VCaP (cell line): ENCODE measurements around the gene MTF1.

Source experiments
- H3K27ac ChIP-seq: fragments of 450-650 bp; 2 replicates; pipeline ENCODE4 v1.5.1; 2017
- TF ChIP-seq, protein P1 (sequence below): fragments of 450-650 bp; conservative IDR thresholded peaks from 2 replicates; pipeline ENCODE4 v1.5.1; 2017; ENCODE audit warnings: mild to moderate bottlenecking, moderate library complexity

Gene MTF1

DNA sequence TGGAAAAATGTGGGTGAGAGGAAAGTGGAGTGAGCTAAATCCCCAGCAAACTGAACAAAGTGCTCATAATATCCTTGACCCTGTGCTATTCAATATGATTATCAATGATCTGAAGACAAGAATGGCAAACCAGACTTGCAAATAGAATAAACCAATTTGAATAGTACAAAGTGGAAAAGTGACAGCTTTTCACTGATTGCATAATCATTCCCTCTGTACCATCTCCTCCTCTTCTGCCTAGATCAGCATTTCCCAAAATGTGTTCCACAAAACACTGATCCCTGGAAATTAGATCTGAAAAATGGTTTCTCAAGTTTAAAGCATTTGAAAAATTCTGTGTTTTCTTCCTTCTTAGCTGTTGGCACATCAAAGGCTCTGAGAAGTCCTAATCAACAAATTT lies 8.1 kb downstream of the MTF1 start:
- no peak overlapping the region for H3K27ac ChIP-seq
- TF ChIP-seq, protein P1, sequence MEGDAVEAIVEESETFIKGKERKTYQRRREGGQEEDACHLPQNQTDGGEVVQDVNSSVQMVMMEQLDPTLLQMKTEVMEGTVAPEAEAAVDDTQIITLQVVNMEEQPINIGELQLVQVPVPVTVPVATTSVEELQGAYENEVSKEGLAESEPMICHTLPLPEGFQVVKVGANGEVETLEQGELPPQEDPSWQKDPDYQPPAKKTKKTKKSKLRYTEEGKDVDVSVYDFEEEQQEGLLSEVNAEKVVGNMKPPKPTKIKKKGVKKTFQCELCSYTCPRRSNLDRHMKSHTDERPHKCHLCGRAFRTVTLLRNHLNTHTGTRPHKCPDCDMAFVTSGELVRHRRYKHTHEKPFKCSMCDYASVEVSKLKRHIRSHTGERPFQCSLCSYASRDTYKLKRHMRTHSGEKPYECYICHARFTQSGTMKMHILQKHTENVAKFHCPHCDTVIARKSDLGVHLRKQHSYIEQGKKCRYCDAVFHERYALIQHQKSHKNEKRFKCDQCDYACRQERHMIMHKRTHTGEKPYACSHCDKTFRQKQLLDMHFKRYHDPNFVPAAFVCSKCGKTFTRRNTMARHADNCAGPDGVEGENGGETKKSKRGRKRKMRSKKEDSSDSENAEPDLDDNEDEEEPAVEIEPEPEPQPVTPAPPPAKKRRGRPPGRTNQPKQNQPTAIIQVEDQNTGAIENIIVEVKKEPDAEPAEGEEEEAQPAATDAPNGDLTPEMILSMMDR, result no peak

DNA sequence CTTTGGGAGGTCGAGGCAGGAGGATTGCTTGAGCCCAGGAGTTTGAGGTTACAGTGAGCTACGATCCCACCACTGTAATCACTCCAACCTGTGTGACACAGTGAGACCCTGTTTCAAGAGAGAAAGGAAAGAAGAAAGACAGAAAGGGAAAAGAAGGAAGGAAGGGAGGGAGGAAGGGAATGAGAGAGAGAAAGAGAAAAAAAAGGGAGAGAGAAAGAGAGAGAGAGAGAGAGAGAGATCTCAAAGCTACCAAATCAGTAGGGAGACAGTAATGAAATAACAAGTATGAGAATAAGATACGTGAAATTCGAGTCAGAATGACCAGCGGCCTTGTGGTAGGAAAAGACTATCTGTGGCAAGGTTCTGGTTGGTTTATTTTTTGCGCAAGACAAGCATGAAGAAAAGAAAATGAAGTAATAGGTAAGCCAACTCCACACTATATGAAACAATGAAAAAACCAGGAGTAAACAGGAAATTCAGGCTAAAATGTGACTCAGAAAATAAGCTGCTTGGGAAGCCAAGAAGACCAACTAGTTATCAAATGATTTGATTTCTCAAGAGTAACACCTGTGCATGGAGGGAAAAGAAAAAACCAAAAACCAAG lies 8.9 kb downstream of the MTF1 start:
- no peak overlapping the region for H3K27ac ChIP-seq
- TF ChIP-seq, protein P1, result no peak

DNA sequence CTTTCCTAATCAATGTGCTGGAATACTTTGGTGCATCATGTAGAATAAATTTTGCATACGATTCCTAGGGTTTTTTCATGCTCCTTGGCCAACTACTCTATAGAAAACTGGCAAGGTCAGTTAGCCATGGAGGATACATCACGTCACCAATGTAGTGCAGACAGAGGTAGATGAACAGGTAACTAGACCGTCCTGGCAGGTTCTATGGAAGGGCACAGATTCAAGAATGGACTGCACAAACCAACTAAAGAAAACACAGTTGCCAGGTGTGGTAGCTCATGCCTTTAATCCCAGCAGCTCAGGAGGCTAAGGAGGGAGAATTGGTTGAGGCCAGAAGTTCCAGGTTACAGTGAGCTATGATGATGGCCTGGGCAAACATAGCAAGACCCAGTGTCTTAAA lies 9.9 kb downstream of the MTF1 start:
- TF ChIP-seq, protein P1, result no peak
- no peak overlapping the region for H3K27ac ChIP-seq

DNA sequence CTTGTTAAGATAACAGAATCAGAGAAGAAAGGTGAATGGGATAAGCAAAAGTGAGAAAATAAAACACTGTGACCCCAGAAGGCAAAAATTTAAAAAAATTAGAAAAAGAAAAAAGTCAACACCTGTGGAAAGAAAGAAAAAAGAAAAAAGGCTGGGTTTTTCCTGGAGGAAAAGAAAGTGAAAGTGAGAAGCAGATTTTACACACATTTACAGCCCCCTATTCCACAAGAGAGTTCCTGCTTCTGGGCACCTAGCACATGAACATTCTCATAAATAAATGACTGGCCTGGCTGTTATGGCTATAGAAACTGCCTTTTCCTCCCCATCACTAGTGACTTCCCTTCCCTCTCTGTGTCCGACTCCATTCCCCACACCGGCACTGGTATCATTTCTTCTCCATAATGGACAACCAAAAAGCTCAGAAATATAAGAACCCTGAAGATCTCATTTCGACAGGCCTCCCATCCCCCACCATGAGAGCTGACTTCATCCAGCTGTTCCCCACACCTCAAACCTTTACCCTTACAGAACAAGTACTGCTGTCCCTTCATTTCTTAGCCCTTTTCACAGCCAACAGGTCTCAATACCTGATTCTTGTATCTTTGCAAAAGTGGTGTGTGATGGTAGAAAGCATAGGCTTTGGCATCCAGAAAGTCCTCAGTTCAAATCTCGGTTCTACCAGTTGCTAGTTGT lies 12.6 kb downstream of the MTF1 start:
- no peak overlapping the region for H3K27ac ChIP-seq
- TF ChIP-seq, protein P1, result no peak

DNA sequence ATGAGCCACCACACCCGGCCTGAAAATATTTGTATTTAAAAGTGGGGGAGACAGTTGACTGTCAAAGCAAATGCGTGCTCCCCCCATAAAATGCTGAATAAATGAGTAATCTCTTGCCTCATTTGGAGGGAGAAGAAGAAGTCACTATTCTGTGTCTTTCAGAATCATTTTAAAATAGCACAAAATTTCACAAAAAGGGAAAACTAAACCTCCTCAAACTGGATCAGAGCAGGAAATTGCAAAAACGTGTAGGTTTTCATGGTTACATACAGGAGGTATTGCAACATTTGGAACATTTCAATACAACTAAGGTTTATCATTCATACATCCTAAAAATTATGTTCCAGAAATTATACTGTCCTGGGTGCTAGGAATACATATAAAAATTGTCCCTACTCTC lies 13.6 kb downstream of the MTF1 start:
- H3K27ac ChIP-seq, result no peak overlapping the region
- TF ChIP-seq, protein P1, result no peak

DNA sequence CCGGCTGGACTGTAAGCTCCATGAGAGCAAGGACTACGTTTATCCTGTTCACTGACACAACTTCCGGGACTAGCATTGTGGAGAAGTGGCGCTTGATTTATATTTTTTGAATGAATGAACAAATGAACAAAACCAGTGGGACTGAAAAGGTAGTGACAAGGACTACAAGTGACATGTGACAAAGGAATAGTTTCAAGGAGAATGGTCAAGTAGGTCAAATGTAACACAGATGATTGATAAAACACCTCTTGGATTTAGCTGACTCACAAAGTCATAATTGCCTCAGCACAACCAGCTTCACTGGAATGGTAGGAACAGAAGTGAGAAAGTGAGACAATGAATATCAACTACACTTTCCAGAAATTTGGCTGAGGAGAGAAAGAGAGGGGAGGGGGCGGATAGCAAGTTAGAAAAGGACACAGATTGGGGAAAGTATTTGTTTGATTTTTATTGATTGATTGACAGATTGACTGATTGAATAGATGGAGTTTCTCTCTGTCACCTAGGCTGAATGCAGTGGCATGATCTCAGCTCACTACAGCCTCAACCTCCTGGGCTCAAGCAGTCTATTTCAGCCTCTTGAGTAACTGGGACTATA lies 14.2 kb downstream of the MTF1 start:
- TF ChIP-seq, protein P1, result no peak
- no peak overlapping the region for H3K27ac ChIP-seq

DNA sequence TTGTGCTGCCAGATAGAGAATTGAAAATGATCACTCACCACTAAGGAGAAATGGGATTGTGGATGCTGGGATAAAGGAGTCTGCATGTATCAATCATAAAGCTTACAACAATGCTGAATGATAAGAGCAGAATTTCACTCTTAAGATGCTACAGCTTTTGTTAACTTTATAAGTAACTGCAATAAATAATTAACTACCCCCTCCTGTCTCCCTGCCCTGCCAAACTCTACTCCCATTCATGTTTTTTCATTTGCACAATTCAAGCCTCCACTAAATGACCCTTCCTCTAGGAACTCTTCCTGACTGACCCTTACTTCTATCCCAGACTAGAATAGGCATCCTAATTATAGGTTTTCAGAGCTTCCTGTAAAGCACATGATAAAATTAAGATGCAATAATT lies 14.9 kb downstream of the MTF1 start:
- H3K27ac ChIP-seq, result no peak overlapping the region
- TF ChIP-seq, protein P1, result no peak
